OCI-LY3 (cell line): ENCODE data around the gene NKX2-4.

ENCODE experiments used
- H2AFZ ChIP-seq: fragments of 200-600, 300-600 bp; shearing (Covaris generic); 2 replicates; pipeline ENCODE4 v1.6.0; 2014; ENCODE audit warnings: antibody characterized with exemption, low read depth, low read length
- H3K27ac ChIP-seq: fragments of 200-600, 300-600 bp; sonication (generic); 2 replicates; pipeline ENCODE4 v1.5.1; 2014; ENCODE audit warnings: mild to moderate bottlenecking, low read length, moderate library complexity, mixed read lengths
- H3K27me3 ChIP-seq: fragments of 200-600, 300-600 bp; sonication (generic); 2 replicates; pipeline ENCODE4 v1.6.1; 2014; ENCODE audit warnings: low read depth, low read length, mixed read lengths
- H3K36me3 ChIP-seq: fragments of 200-600, 300-600 bp; sonication (generic); replicated peaks from 2 replicates; pipeline ENCODE3; 2014; ENCODE audit warnings: low read depth, low read length, mixed read lengths
- H3K4me1 ChIP-seq: fragments of 300-600, 200-600 bp; sonication (generic); 2 replicates; pipeline ENCODE4 v1.6.1; 2014; ENCODE audit warnings: low read length, mixed read lengths
- H3K4me2 ChIP-seq: fragments of 200-600, 300-600 bp; sonication (generic); 2 replicates; pipeline ENCODE4 v1.6.1; 2014; ENCODE audit warnings: low read length, mixed read lengths
- H3K4me3 ChIP-seq: fragments of 300-600, 200-600 bp; sonication (generic); 2 replicates; pipeline ENCODE4 v1.5.1; 2014; ENCODE audit warnings: antibody characterized with exemption, mild to moderate bottlenecking, low read length, moderate library complexity
- H3K79me2 ChIP-seq: fragments of 300-600, 200-600 bp; shearing (Covaris generic); 2 replicates; pipeline ENCODE4 v1.6.1; 2014; ENCODE audit warnings: mild to moderate bottlenecking, low read length, mixed read lengths
- H3K9ac ChIP-seq: fragments of 300-600, 200-600 bp; shearing (Covaris generic); 2 replicates; pipeline ENCODE4 v1.6.0; 2014; ENCODE audit warnings: mild to moderate bottlenecking, low read length, moderate library complexity
- H3K9me3 ChIP-seq: fragments of 200-600, 300-600 bp; shearing (Covaris generic); 2 replicates; pipeline ENCODE4 v1.6.1; 2014; ENCODE audit warnings: low read length, mixed read lengths; ENCODE audit not compliant: insufficient read depth
- H4K20me1 ChIP-seq: fragments of 200-600, 300-600 bp; sonication (generic); 2 replicates; pipeline ENCODE4 v1.6.1; 2016; ENCODE audit warnings: low read length, mixed read lengths; ENCODE audit not compliant: insufficient read depth
- CTCF ChIP-seq: fragments of 200-600, 300-600 bp; sonication (generic); IDR thresholded peaks from 2 replicates; pipeline ENCODE4 v1.5.1; 2014; ENCODE audit warnings: antibody characterized with exemption, low read length, low read depth
- EZH2phosphoT487 ChIP-seq: fragments of 200-600 bp; shearing (Covaris generic); IDR thresholded peaks from 2 replicates; pipeline ENCODE4 v1.6.1; 2018; ENCODE audit warnings: antibody characterized with exemption, mixed run types, low read depth

NKX2-4 gene

GRCh38 chr20:21386111-21386510 is 11.2 kb downstream of the NKX2-4 start:
- no peak overlapping the region for H3K27ac ChIP-seq
- H3K36me3 ChIP-seq, result peaks cover 52% of the 10 kb centered on the region
- H4K20me1 ChIP-seq, result no peaks in the 10 kb centered on the region

GRCh38 chr20:21384308-21384892 is 12.9 kb downstream of the NKX2-4 start:
- Histone ChIP-seq H3K9me3 (no peaks in the 10 kb centered on the region), H2AFZ (no peak overlapping the region), H3K27ac (no peak overlapping the region), H4K20me1 (0 out of 2 replicates have a peak, but pooled peaks cover 5% of the 10 kb centered on the region), H3K4me1 (peaks cover 11% of the 10 kb centered on the region), H3K36me3 (peaks cover 46% of the 10 kb centered on the region), H3K27me3 (no peaks in the 10 kb centered on the region), H3K4me3 (no peak overlapping the region), H3K79me2 (no peaks in the 10 kb centered on the region), H3K4me2 (peak overlapping the region; percentile 5; the same call in 1 of the 2 replicates), H3K9ac (no peak overlapping the region)
- TF ChIP-seq CTCF (no peak), EZH2phosphoT487 (no peak)

More at GRCh38 chr20:21386111-21386510, 11.2 kb downstream of the NKX2-4 start:
- Histone ChIP-seq H3K4me1 (peaks cover 11% of the 10 kb centered on the region), H3K4me2 (no peak overlapping the region), H3K9me3 (no peaks in the 10 kb centered on the region), H3K9ac (no peak overlapping the region), H2AFZ (no peak overlapping the region), H3K79me2 (no peaks in the 10 kb centered on the region), H3K4me3 (no peak overlapping the region), H3K27me3 (no peaks in the 10 kb centered on the region)
- no peak for TF ChIP-seq EZH2phosphoT487
- TF ChIP-seq CTCF, result no peak

- Histone ChIP-seq H3K27me3 (no peaks in the 10 kb centered on the region), H2AFZ (no peak overlapping the region), H3K4me1 (peaks cover 11% of the 10 kb centered on the region), H3K36me3 (peaks cover 34% of the 10 kb centered on the region), H3K79me2 (peaks cover 12% of the 10 kb centered on the region; the same call in 1 of the 2 replicates), H3K4me3 (no peak overlapping the region), H3K4me2 (no peak overlapping the region), H4K20me1 (peaks cover 8% of the 10 kb centered on the region; the same call in 1 of the 2 replicates), H3K9me3 (no peaks in the 10 kb centered on the region), H3K27ac (no peak overlapping the region), H3K9ac (no peak overlapping the region)
- TF ChIP-seq EZH2phosphoT487, result no peak
- no peak for TF ChIP-seq CTCF
Observed at GRCh38 chr20:21381619-21382018, 15.7 kb downstream of the NKX2-4 start.

GRCh38 chr20:21380711-21381110 is 16.6 kb downstream of the NKX2-4 start:
- Histone ChIP-seq H3K4me1 (peaks cover 11% of the 10 kb centered on the region), H4K20me1 (peaks cover 8% of the 10 kb centered on the region; the same call in 1 of the 2 replicates), H3K27me3 (no peaks in the 10 kb centered on the region), H3K27ac (no peak overlapping the region), H3K4me3 (no peak overlapping the region), H2AFZ (no peak overlapping the region), H3K36me3 (peaks cover 29% of the 10 kb centered on the region), H3K4me2 (no peak overlapping the region), H3K9ac (no peak overlapping the region), H3K9me3 (no peaks in the 10 kb centered on the region), H3K79me2 (peaks cover 16% of the 10 kb centered on the region; the same call in 1 of the 2 replicates)
- TF ChIP-seq EZH2phosphoT487 (no peak), CTCF (no peak)
